HepG2 (cell line): Measurements from ENCODE around the gene MPC1. TPM values are rescaled to one million over a fixed set of nuclear protein-coding genes. Genes with fewer than 3 reads are reported as not detected.
A peak's percentile ranks its signal among the peaks of the same experiment; 100 is the strongest.

Source experiments
- BORCS8-MEF2B ChIP-seq: sonication (generic); formaldehyde crosslinking; IDR thresholded peaks from 2 replicates; pipeline ENCODE4 v1.8.0; 2022; ENCODE audit warnings: mild to moderate bottlenecking, missing genetic modification reagents
- KLF9 ChIP-seq: IDR thresholded peaks from 2 replicates; pipeline ENCODE4 v1.6.1; 2016; ENCODE audit warnings: low read depth
- XBP1 ChIP-seq: sonication (generic); formaldehyde crosslinking; IDR thresholded peaks from 2 replicates; pipeline ENCODE4 v1.5.0; 2020; ENCODE audit warnings: missing genetic modification reagents
- ZBTB40 ChIP-seq, 2 experiments: fragments of 450-650 bp in 1 of 2; sonication (generic) in 1 of 2; formaldehyde crosslinking in 1 of 2; IDR thresholded peaks; 2 replicates each; pipeline versions ENCODE4 v1.6.1 to v1.8.0; 2016 to 2022; ENCODE audit warnings: antibody characterized with exemption in 1 of 2, mild to moderate bottlenecking in 1 of 2, missing genetic modification reagents in 1 of 2
- ZNF784 ChIP-seq: sonication (generic); formaldehyde crosslinking; IDR thresholded peaks from 2 replicates; pipeline ENCODE4 v1.5.1; 2020; ENCODE audit warnings: missing genetic modification reagents, mild to moderate bottlenecking, borderline replicate concordance
- ZSCAN21 ChIP-seq: sonication (generic); formaldehyde crosslinking; IDR thresholded peaks from 2 replicates; pipeline ENCODE4 v1.8.0; 2022; ENCODE audit warnings: mild to moderate bottlenecking, missing genetic modification reagents, moderate library complexity, borderline replicate concordance
- ZSCAN25 ChIP-seq: sonication (generic); formaldehyde crosslinking; IDR thresholded peaks from 2 replicates; pipeline ENCODE4 v1.8.0; 2022; ENCODE audit warnings: mild to moderate bottlenecking, missing genetic modification reagents
- ZZZ3 ChIP-seq: sonication (generic); formaldehyde crosslinking; IDR thresholded peaks from 2 replicates; pipeline ENCODE4 v1.4.0; 2020; ENCODE audit warnings: missing genetic modification reagents, mild to moderate bottlenecking, borderline replicate concordance
- polyA plus RNA-seq, 8 experiments: library from polyadenylated mRNA; depleted of rRNA in 3 of 8; stranded (reverse) in 7 of 8; unstranded in 1 of 8; fragments of >200 nt; fragmentation: Illumina TruSeq in 4 of 8; extraction: Trizol in 4 of 8; gene quantifications; 2 replicates each; pipeline versions ENCODE4 v1.2.1 to v1.2.3, GENCODE V29; 2011 to 2016; ENCODE audit warnings: low read depth in 4 of 8, missing spikeins in 1 of 8, mixed read lengths in 1 of 8; ENCODE audit not compliant: insufficient read depth in 1 of 8
- total RNA-seq, 5 experiments: library from RNA; depleted of rRNA; stranded (reverse); fragments of >200 nt; fragmentation: Illumina TruSeq; extraction: Trizol; gene quantifications; 2 replicates each; pipeline ENCODE4 v1.2.3, GENCODE V29; 2016; ENCODE audit warnings: low read depth in 1 of 5
- TF ChIP-seq, protein P1 (sequence below): sonication (generic); formaldehyde crosslinking; IDR thresholded peaks from 2 replicates; pipeline ENCODE4 v1.5.1; 2020; ENCODE audit warnings: mild to moderate bottlenecking, missing genetic modification reagents

Gene MPC1
- total and polyA plus RNA-seq, 2 of the 13 experiments (the other 11 are each of a cell fraction or from before 2014, with no cell fraction given), result 189 to 214 TPM

DNA sequence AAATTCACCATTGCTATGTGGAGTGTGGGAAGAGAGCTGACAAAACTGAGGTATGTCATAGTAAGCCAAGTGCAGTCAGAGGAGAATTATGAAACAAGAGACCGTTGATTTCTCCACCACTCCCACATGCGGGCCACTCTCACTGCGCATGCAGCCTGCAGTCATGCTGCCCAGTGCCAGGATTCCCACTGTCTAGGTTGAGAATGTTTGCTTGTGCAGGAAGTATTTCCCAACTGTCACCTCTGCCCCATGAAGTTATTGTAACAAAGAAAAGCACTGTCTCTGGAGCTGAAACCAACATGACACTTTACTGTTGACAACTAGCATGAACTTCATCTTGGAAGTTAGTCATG, 21.7 kb downstream of the MPC1 start (continued):
- no peak for TF ChIP-seq ZBTB40 (IDR thresholded peaks at IDR 0.05)
- peak; percentile 72 for TF ChIP-seq ZBTB40 (CRISPR knock-in tag; IDR thresholded peaks at IDR 0.05)
- peak; percentile 64 for TF ChIP-seq BORCS8-MEF2B (CRISPR knock-in tag)
- peak; percentile 82 for TF ChIP-seq ZSCAN25
- TF ChIP-seq ZSCAN21 (CRISPR knock-in tag), result peak; percentile 87
- TF ChIP-seq ZZZ3, result no peak; the same call in 1 of the 2 replicates
- TF ChIP-seq KLF9 (CRISPR knock-in tag), result no peak; the same call in 1 of the 2 replicates
- TF ChIP-seq ZNF784 (CRISPR knock-in tag), result no peak
- TF ChIP-seq, protein P1, sequence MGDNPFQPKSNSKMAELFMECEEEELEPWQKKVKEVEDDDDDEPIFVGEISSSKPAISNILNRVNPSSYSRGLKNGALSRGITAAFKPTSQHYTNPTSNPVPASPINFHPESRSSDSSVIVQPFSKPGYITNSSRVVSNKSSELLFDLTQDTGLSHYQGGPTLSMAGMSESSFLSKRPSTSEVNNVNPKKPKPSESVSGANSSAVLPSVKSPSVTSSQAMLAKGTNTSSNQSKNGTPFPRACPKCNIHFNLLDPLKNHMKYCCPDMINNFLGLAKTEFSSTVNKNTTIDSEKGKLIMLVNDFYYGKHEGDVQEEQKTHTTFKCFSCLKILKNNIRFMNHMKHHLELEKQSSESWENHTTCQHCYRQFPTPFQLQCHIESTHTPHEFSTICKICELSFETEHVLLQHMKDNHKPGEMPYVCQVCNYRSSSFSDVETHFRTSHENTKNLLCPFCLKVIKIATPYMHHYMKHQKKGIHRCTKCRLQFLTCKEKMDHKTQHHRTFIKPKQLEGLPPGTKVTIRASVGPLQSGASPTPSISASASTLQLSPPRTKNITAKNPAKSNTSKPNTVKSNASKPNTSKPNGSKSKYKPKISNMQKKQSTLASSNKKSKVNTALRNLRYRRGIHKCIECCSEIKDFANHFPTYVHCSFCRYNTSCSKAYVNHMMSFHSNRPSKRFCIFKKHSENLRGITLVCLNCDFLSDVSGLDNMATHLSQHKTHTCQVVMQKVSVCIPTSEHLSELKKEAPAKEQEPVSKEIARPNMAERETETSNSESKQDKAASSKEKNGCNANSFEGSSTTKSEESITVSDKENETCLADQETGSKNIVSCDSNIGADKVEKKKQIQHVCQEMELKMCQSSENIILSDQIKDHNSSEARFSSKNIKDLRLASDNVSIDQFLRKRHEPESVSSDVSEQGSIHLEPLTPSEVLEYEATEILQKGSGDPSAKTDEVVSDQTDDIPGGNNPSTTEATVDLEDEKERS (CRISPR knock-in tag), result peak; percentile 64; the same call in 1 of the 2 replicates
- peak; percentile 80; the same call in 1 of the 2 replicates for TF ChIP-seq XBP1 (CRISPR knock-in tag)
- TF ChIP-seq, all 625 proteins: peak for 388
